Measurements from ENCODE around the gene MSI2.

The MSI2 gene

GRCh38 chr17:57441270-57441600, 184.9 kb downstream of the MSI2 start:
- DNase-seq (ENCODE audit: low read depth): no peak

- DNase-seq (ENCODE audit: low read depth): no peak
Observed at GRCh38 chr17:57442401-57442823, 186.1 kb downstream of the MSI2 start.

DNA sequence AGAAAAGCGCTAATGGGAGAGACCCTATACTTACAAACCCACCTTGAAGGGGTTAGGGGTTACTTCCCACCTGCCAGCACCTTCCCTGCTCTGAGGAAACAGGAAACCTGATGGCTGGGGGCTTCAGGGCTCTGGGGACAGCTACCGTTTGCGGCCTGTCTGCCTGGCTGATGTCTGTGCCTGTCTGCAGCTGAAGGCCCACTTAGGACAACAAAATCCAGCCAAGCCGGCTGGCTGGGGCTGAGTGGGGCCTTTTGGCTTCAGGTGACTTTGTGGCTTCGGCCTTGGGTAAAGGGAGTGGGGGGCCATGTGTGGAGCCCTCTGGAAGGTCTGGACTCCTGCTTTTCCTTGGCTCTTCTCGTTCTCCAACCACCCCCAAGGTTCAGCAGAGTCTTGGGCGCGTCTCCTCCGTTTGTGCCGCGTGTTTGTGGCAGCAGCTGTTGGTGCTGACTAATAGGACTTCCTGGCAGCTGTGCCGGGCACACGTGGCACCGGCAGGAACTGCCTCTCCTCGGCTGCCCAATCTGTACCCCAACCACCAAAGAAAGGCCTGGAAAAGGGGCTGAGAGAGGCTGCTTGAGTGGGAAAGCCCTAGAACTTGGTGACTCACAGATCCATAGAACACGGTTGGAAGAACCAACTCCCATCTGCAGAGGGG, 186.7 kb downstream of the MSI2 start:
- no peak for DNase-seq (ENCODE audit: low read depth)

GRCh38 chr17:57443781-57444180, 187.5 kb downstream of the MSI2 start:
- DNase-seq (ENCODE audit: low read depth): no peak

- no peak for DNase-seq (ENCODE audit: low read depth)
Observed at GRCh38 chr17:57444682-57445450, 188.5 kb downstream of the MSI2 start.

DNA sequence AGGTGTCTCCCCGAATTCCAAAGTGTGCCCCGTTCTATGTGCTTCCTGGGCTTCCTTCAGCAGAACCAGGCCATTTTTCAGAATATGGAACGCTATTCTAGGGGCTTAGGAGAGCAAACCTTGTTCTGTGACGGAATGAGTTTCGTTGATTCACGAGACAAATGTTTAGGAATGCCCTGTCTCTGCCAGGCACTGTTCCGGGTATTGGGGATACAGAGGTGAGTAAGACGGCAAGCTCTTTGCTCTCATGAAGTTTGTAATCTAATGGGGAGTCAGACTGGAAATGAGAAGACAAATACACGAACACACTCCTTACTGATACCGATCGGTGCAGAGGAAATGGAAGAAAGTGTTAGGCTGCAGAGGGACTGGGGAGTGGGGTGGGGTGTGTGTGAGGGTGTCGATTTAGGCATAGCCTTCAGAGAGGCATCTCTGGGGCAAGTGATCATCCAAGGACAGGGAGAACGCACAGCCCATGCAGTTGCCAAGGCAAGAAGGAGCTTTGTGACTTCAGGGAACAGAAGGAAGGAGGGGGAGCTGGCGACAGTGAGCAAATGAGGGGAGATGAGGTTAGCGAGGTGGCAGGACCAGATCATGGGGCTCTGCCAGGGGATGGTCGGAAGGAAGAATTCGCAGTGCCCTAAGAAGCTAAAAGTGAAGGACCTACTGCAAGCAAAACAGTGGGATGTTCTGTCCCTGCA, 189.6 kb downstream of the MSI2 start:
- no peak for DNase-seq (ENCODE audit: low read depth)

DNA sequence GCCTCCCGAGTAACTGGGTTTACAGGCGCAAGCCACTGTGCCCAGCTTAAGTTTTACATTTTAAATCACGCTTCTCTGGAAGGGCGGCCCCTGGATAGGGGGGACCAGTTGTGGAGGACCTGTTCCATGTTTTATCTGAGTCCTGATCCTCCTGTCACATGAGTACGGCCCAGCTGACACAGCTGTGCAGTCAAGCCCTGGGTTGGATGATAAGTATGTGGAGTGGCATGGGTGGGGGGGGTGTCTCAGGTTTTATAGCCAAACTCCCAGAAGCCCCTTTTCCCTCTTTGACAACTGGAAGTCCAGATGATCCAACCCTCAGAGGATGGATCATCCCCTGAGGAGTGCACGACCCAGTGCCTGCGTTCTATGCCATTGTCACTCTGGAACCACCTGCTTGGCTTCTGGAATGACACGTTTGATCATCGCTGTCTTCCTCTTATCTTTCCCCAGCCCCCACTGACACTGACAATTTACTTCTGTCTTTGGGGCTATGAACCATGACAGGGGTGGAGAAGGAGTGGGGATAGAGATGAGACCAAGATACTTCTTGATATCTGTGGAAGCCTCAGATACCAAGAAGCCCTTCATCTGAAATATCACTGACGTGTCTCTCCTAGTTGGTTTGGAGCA, 191.2 kb downstream of the MSI2 start:
- no peak for DNase-seq (ENCODE audit: low read depth)

DNA sequence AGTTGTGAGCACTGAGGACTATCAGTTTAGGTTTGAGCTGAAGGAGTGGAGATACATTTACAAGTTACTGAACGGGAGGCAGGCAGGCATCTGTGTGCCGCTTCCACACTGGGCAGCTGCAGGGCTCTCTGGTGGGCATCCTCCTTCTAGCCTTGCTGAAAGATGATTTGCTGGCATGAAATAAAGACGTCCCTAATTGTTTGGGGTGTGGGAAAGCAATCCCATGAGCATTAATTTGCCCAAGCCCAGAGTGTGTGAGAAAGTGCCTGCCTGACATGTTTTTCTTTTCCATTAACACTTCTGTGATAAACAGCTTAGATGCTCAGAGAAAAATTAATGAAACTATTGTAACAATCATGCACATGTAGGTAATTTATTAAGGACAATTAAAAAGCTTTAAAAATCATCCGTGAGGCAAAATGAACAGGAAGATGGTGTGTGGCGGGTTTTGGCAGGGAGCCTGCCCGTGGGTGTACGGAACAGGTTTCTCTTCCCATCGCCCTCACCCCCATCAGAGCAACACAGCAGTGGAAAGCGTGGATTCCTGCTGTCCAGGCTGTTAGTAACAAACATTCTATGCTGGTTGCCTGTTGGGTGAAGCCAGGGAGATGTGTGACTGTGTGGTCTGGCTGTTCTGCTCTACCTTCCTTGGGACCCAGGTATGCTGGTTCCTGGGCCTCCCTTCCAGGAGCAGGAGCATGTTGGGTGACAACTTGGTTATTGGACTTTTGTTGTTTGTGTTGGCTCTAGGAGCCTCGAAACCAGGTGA, 191.9 kb downstream of the MSI2 start:
- DNase-seq (ENCODE audit: low read depth): no peak

GRCh38 chr17:57448759-57449283, 192.5 kb downstream of the MSI2 start:
- no peak for DNase-seq (ENCODE audit: low read depth)

- no peak for DNase-seq (ENCODE audit: low read depth)
Observed at GRCh38 chr17:57451191-57451590, 194.9 kb downstream of the MSI2 start.

DNA sequence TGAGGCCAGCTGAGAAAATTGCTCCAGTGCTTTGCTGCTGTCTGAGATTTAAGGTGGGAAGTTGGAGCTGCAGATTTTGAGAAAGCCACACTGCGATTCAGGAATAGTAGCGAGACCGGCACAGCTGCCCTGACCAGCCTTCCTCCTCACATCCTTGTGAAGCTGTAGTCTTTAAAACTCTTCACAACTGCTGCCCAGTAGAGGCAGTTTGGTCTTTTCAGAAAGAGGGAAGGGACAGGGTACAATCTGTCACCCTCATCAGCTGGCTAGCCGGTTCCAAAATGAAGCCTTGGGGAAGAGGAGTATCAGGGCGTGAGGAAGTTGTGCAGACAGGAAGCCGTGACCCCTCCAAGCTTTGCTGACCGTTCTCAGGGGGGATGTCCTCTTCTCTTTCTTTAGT, 195.3 kb downstream of the MSI2 start:
- DNase-seq (ENCODE audit: low read depth): no peak

DNA sequence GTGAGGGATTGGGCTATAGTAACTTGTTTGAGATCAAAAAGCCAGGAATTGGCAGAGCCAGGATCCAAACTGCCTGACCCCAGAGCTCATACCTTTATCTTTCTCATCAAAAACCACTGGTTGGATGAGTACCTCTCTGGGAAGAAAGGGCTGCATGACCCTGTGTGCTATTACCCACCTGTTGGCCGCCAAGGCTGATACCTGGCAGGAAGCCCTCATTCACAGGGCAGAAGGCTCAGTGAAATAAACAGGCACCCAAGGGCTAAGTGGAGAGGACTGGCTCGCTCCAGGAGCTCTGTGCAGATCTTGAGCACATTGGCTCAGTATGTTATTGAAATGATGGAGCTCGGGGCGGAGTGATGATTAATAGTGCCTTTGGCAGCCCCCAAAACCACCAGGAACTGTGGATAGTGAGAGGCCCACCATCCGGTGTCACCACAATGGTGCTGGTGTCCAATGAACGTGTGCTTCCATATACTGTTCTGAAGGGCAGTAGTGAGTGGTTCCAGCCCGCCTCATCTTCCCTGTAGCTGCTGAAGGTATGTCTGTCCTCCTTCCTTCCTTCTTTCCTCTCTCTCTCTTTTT, 197.6 kb downstream of the MSI2 start:
- DNase-seq (ENCODE audit: low read depth): no peak

GRCh38 chr17:57454729-57455062, 198.4 kb downstream of the MSI2 start:
- no peak for DNase-seq (ENCODE audit: low read depth)

DNA sequence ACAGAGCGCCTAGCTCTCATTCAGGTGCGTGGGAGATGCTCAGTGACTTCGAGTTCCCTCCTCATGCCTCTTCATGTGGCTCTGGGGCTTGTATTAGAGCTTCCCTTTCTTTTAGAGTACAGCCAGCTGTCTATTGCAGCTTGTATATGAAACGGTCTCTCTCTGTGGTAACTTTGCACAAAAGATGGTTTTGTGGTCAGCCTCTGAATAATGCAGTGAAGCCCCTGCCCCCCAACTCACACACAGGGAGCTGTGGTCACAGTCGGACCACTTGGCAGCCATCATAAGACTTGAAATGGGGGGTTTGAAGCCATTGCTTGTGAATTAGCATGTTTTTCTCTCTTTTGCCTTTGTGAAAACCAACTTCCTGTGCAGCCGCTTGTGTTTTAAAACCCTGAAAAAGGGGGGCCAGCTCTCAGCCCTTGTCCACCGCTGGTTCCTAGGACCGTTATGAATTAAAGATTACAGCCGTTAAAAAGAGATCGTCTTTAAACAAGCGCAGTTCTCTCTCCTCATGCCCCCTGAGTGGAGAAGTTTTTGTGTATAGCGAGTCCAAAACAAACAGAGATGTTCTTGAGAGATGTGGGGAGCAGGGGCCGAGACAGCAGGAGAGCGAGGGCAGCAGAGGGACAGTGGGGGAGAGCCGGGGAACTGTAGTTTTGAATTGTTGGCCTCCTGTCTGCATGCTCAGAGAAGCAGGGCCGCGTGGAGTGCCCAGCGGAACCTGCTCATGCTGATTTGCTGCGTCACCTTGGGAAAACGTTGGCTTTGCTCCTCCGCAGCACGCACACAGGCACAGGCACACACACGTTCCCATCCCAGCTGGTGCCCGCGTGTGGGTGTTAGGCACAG, 199.0 kb downstream of the MSI2 start:
- no peak for DNase-seq (ENCODE audit: low read depth)

GRCh38 chr17:57456622-57457021, 200.3 kb downstream of the MSI2 start:
- no peak for DNase-seq (ENCODE audit: low read depth)

DNA sequence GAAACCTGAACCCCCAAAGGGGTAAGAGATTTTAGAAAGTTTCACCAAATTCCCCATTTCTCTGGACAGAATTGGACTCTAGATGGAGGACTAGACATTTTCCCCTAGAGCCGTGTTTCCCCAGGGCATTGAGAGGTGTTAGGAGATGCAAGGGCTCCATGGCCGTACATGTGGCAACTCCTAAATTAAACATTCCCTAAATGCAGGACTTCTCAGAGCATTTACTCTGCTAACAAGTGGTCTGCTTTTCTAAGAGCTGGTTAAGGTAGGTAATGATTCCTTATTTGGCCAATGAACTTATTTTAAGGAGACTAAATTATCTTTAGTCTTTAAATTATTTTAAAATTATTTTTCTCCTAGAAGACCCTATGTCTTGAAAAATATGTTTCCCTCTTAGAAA, 200.9 kb downstream of the MSI2 start:
- no peak for DNase-seq (ENCODE audit: low read depth)

DNA sequence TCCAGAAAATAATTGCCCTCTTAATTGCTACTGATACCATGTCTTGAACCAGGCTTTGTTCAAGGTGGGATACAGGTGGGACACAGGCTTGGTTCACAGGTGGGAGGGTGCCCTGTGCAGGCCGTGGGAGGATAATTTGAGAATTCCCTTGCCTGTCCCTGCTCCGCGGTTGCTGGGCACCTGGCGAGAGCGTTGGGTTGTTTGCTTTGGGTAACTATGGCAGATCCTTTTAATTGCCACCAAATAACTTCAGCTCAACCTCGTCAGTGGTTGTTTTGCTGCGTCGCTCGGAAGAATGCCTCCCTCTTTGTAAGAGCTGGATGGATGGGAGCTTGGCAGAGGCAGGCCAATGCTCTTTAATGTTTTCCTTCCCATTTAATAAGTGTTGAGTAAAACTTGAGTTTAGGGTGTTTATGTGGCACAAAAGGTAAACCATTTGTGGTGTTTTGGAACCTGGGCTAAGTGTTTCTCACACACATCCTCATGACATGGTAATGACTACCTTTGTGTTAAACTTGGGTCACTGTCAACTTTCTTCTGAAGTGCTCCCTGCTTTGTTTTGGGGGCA, 202.5 kb downstream of the MSI2 start:
- DNase-seq (ENCODE audit: low read depth): no peak

- no peak for DNase-seq (ENCODE audit: low read depth)
Observed at GRCh38 chr17:57459286-57459915, 203.1 kb downstream of the MSI2 start.

DNA sequence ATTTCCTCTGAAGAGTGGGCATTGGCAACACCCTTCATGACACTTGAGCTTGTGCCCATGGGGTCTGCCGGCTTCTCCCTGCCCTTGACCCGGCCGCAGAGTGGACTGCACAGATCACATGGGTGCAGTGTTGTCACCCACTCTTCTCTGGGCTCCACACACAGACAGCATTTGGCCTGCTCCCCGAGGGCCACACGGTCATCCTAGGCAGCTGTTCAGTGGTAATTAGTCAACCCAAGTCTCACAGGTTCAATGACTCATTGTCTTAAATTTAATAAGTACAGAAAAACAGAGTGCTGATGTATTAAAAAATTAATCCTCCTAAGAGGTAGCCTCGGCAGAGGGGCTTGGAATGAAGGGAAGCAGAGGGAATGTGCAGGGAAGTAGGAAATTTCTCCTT, 204.8 kb downstream of the MSI2 start:
- no peak for DNase-seq (ENCODE audit: low read depth)
